ENCODE measurements around the gene ARHGEF10L.
"Not testable (repeated sequence)": the region's sequence is repeated elsewhere in the genome, so short reads cannot be mapped to it uniquely, and the experiment has no call there.

Gene ARHGEF10L

GRCh38 chr1:17539477-17540254 lies at the start of gene ARHGEF10L:
TSS of gene ARHGEF10L (plus strand) at chr1:17539698. CDS start at chr1:17580596, 40,898 bp downstream.
- no peak for DNase-seq

GRCh38 chr1:17489768-17490417 lies 49.6 kb upstream of the ARHGEF10L start:
- not testable (repeated sequence) for DNase-seq

GRCh38 chr1:17490667-17491066 lies 48.8 kb upstream of the ARHGEF10L start:
- not testable (repeated sequence) for DNase-seq

GRCh38 chr1:17494114-17494729 lies 45.3 kb upstream of the ARHGEF10L start:
- peak; percentile 27 for DNase-seq

GRCh38 chr1:17496419-17496818 lies 43.1 kb upstream of the ARHGEF10L start:
- DNase-seq: no peak

GRCh38 chr1:17498214-17498613 lies 41.3 kb upstream of the ARHGEF10L start:
- peak; percentile 30 for DNase-seq

GRCh38 chr1:17502326-17502778 lies 37.1 kb upstream of the ARHGEF10L start:
- DNase-seq: peak; percentile 44

- DNase-seq: no peak
These were observed 36.4 kb upstream of the ARHGEF10L start for GRCh38 chr1:17503146-17503545.

- DNase-seq: not testable (repeated sequence)
These were observed 32.3 kb upstream of the ARHGEF10L start for GRCh38 chr1:17507200-17507599.

GRCh38 chr1:17507915-17508314 lies 31.6 kb upstream of the ARHGEF10L start:
- no peak for DNase-seq

- no peak for DNase-seq
These were observed 30.1 kb upstream of the ARHGEF10L start for GRCh38 chr1:17509363-17509762.

GRCh38 chr1:17510138-17510537 lies 29.4 kb upstream of the ARHGEF10L start:
- DNase-seq: no peak

GRCh38 chr1:17511188-17511587 lies 28.3 kb upstream of the ARHGEF10L start:
- DNase-seq: no peak

GRCh38 chr1:17513131-17513530 lies 26.4 kb upstream of the ARHGEF10L start:
- DNase-seq: no peak

GRCh38 chr1:17514776-17515175 lies 24.7 kb upstream of the ARHGEF10L start:
- no peak for DNase-seq

GRCh38 chr1:17515902-17516301 lies 23.6 kb upstream of the ARHGEF10L start:
- no peak for DNase-seq

GRCh38 chr1:17516303-17517214 lies 22.9 kb upstream of the ARHGEF10L start:
- no peak for DNase-seq

GRCh38 chr1:17520041-17520440 lies 19.5 kb upstream of the ARHGEF10L start:
- no peak for DNase-seq

- DNase-seq: no peak
These were observed 18.8 kb upstream of the ARHGEF10L start for GRCh38 chr1:17520473-17521319.

- DNase-seq: no peak
These were observed 17.4 kb upstream of the ARHGEF10L start for GRCh38 chr1:17521946-17522612.
